ENCODE data around the gene ZNF732.

Gene ZNF732

DNA sequence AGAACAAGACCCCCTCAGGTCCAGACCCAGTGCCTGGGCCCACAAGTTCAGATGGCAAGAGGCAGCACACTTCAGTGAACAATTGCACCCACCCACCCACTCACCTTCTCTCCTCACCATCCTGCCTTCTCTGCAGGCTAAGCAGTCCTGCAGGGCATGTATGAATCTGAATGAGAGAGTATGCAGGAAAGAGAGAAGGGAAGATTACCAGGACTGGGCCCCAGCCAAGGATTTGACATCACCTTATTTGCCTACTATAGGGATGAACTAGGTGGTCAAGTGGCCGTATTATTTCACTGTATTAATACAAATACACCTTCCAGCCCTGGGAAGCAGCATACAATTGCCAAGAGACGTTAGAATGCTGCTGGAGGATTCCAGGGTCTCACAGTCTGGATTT, 30.2 kb upstream of the ZNF732 start:
- no peak overlapping the region for H3K4me3 ChIP-seq (replicated peaks; ENCODE audit: insufficient read depth, low read length)

DNA sequence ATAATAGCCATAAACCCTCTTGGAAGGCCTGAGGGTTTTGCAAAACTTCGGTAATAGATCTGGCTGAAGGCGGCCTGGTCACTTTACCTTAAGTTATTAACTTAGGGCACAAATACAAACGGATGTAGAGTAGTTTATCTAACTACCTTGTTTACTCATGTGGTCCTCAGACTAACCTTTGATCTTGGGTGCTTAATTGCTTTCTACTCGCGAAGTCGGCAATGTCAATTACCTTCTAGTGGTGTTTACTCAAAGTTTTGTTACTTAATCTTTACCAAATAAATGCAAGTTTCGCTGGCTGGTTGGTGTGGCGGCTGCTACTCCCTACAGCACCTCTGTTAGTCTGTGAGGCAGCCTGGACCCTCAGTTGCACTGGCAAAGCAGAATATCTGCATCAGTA, 23.5 kb upstream of the ZNF732 start:
- H3K4me3 ChIP-seq (replicated peaks; ENCODE audit: insufficient read depth, low read length) = no peak overlapping the region
- no peak overlapping the region for H3K27ac ChIP-seq (replicated peaks)
- no peak for DNase-seq (ENCODE audit: low read depth in 1 of 2, low spot score in 1 of 2)
- TF ChIP-seq GABPA (IDR thresholded peaks at IDR 0.05; ENCODE audit: low read depth) (no peak), POLR2AphosphoS5 (IDR thresholded peaks at IDR 0.05; ENCODE audit: low read depth) (no peak)
- TF ChIP-seq, protein P1, sequence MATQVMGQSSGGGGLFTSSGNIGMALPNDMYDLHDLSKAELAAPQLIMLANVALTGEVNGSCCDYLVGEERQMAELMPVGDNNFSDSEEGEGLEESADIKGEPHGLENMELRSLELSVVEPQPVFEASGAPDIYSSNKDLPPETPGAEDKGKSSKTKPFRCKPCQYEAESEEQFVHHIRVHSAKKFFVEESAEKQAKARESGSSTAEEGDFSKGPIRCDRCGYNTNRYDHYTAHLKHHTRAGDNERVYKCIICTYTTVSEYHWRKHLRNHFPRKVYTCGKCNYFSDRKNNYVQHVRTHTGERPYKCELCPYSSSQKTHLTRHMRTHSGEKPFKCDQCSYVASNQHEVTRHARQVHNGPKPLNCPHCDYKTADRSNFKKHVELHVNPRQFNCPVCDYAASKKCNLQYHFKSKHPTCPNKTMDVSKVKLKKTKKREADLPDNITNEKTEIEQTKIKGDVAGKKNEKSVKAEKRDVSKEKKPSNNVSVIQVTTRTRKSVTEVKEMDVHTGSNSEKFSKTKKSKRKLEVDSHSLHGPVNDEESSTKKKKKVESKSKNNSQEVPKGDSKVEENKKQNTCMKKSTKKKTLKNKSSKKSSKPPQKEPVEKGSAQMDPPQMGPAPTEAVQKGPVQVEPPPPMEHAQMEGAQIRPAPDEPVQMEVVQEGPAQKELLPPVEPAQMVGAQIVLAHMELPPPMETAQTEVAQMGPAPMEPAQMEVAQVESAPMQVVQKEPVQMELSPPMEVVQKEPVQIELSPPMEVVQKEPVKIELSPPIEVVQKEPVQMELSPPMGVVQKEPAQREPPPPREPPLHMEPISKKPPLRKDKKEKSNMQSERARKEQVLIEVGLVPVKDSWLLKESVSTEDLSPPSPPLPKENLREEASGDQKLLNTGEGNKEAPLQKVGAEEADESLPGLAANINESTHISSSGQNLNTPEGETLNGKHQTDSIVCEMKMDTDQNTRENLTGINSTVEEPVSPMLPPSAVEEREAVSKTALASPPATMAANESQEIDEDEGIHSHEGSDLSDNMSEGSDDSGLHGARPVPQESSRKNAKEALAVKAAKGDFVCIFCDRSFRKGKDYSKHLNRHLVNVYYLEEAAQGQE (IDR thresholded peaks at IDR 0.05; ENCODE audit: insufficient replicate concordance, low read depth) = no peak
- TF ChIP-seq, protein P2, sequence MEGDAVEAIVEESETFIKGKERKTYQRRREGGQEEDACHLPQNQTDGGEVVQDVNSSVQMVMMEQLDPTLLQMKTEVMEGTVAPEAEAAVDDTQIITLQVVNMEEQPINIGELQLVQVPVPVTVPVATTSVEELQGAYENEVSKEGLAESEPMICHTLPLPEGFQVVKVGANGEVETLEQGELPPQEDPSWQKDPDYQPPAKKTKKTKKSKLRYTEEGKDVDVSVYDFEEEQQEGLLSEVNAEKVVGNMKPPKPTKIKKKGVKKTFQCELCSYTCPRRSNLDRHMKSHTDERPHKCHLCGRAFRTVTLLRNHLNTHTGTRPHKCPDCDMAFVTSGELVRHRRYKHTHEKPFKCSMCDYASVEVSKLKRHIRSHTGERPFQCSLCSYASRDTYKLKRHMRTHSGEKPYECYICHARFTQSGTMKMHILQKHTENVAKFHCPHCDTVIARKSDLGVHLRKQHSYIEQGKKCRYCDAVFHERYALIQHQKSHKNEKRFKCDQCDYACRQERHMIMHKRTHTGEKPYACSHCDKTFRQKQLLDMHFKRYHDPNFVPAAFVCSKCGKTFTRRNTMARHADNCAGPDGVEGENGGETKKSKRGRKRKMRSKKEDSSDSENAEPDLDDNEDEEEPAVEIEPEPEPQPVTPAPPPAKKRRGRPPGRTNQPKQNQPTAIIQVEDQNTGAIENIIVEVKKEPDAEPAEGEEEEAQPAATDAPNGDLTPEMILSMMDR (IDR thresholded peaks at IDR 0.05; ENCODE audit: insufficient read depth, low read length) = no peak
- H3K27me3 ChIP-seq (ENCODE audit: insufficient read depth, poor library complexity, severe bottlenecking) = no peaks in the 10 kb centered on the region

More for the DNA sequence above, 30.2 kb upstream of the ZNF732 start:
- Histone ChIP-seq H3K27me3 (ENCODE audit: insufficient read depth, poor library complexity, severe bottlenecking) (no peaks in the 10 kb centered on the region), H3K27ac (replicated peaks) (no peak overlapping the region)
- TF ChIP-seq GABPA (IDR thresholded peaks at IDR 0.05; ENCODE audit: low read depth) (no peak), SPI1 (IDR thresholded peaks at IDR 0.05; ENCODE audit: borderline replicate concordance, low read depth) (no peak), POLR2AphosphoS5 (IDR thresholded peaks at IDR 0.05; ENCODE audit: low read depth) (no peak)
- TF ChIP-seq, protein P1 (IDR thresholded peaks at IDR 0.05; ENCODE audit: insufficient replicate concordance, low read depth) = no peak
- TF ChIP-seq, protein P2 (IDR thresholded peaks at IDR 0.05; ENCODE audit: insufficient read depth, low read length) = no peak
- no peak for DNase-seq (ENCODE audit: low read depth in 1 of 2, low spot score in 1 of 2)

DNA sequence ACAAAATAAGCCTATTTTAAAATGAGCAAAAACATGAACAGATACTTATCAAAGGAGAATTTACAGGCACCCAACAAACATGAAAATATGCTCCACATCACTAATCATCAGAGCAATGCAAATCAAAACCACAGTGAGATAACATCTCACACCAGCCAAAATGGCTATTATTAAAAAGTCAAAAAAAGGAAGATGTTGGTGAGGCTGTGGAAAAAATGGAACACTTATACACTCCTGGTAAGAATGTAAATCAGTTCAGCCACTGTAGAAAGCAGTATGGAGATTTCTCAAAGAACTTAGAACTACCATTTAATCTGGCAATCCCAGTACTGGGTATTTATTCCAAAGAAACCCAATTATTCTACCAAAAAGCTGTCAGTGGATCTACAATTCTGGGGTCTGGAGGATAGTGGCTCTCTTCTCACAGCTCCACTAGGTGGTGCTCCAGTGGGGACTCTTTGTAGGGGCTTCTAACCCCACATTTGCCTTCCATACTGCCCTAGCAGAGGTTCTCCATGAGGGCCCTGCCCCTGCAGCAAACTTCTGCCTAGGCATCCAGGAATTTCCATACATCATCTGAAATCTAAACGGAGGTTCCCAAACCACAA, 9.1 kb upstream of the ZNF732 start:
- Histone ChIP-seq H3K27ac (replicated peaks) (no peak overlapping the region), H3K27me3 (ENCODE audit: insufficient read depth, poor library complexity, severe bottlenecking) (no peaks in the 10 kb centered on the region), H3K4me3 (replicated peaks; ENCODE audit: insufficient read depth, low read length) (no peak overlapping the region)
- TF ChIP-seq, protein P2 (IDR thresholded peaks at IDR 0.05; ENCODE audit: insufficient read depth, low read length) = no peak
- TF ChIP-seq, protein P1 (IDR thresholded peaks at IDR 0.05; ENCODE audit: insufficient replicate concordance, low read depth) = no peak
- no peak for TF ChIP-seq SPI1 (IDR thresholded peaks at IDR 0.05; ENCODE audit: borderline replicate concordance, low read depth)
- no peak for TF ChIP-seq GABPA (IDR thresholded peaks at IDR 0.05; ENCODE audit: low read depth)
- TF ChIP-seq POLR2AphosphoS5 (IDR thresholded peaks at IDR 0.05; ENCODE audit: low read depth) = no peak
- DNase-seq (ENCODE audit: low read depth in 1 of 2, low spot score in 1 of 2) = no peak
